Activated CD4-positive, CD25-positive, alpha-beta regulatory T cell (primary cell): ENCODE measurements around the gene KLHL26.

Experiments used
- DNase-seq, 4 experiments: peaks; one replicate each; lab custom pipeline; 2025; lab: John Stamatoyannopoulos, UW

KLHL26 gene

GRCh38 chr19:18717601-18718000, 80.8 kb downstream of the KLHL26 start:
- no peak for DNase-seq

DNA sequence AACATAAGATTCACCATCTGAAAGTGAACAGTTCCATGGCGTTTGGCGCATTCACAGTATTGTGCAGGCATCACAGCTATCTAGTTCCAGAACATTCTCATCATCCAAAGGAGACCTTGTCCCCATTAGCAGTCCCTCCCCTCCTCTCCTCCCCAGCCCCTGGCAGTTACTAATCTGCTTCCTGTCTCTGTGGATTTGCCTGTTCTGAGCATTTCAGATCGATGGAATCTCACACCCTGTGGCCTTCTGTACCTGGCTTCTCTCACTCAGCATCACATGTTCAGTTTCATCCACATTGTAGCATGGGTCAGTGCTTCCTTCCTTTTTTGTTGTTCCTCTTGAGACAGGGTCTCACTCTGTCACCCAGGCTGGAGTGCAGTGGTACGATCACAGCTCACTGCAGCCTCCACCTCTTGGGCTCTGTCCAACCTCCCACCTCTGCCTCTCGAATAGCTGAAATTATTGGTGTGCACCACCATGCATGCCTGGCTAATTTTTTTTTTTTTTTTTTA, 81.2 kb downstream of the KLHL26 start:
- no peak for DNase-seq

DNA sequence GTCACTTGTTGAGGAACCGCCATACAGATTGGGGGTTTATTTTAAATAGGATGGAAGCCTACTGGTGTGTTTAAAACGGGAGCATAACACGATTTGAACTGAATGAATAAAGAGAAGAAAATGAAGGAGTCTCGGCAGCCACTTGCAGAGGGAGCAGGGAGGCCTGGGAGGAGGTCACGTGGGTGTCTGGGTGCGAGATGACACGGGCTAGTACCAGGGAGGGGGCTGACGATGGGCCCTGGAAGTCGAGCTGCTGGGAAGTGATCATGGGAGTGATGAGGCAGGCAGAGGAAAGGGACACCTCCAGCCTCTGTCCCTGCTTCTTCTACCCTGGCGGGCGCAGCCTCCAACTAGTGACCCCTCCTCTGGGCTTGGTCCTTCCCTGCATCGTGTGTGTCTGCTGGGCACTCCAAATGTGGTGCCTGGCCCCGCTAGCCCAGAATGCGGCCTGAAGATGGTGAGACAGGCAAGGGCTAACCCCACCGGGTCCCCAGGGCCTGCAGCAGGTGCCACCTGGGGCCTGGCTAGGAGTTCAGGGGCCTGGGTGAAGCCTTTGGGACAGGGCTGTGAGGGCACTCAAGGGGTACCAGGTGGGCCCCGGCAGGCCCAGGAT, 82.1 kb downstream of the KLHL26 start:
- DNase-seq, result no peak

GRCh38 chr19:18719541-18719940, 82.7 kb downstream of the KLHL26 start:
- DNase-seq, result no peak
